Measurements from ENCODE around the gene PXDC1.
"Not testable (repeated sequence)": the region's sequence is repeated elsewhere in the genome, so short reads cannot be mapped to it uniquely, and the experiment has no call there.

PXDC1 gene

GRCh38 chr6:3782876-3783832 is 31.6 kb upstream of the PXDC1 start:
- DNase-seq: no peak

- no peak for DNase-seq
These were observed 30.0 kb upstream of the PXDC1 start for GRCh38 chr6:3781504-3781903.

GRCh38 chr6:3779574-3779849 is 28.0 kb upstream of the PXDC1 start:
- no peak for DNase-seq

GRCh38 chr6:3778701-3779573 is 27.4 kb upstream of the PXDC1 start:
- DNase-seq: no peak

GRCh38 chr6:3777730-3778461 is 26.4 kb upstream of the PXDC1 start:
- DNase-seq: no peak

GRCh38 chr6:3776881-3777507 is 25.5 kb upstream of the PXDC1 start:
- DNase-seq: no peak

GRCh38 chr6:3775847-3776246 is 24.3 kb upstream of the PXDC1 start:
- no peak for DNase-seq

- no peak for DNase-seq
These were observed 23.9 kb upstream of the PXDC1 start for GRCh38 chr6:3775386-3775785.

- DNase-seq: no peak
These were observed 22.3 kb upstream of the PXDC1 start for GRCh38 chr6:3773678-3774298.

GRCh38 chr6:3772127-3772999 is 20.9 kb upstream of the PXDC1 start:
- not testable (repeated sequence) for DNase-seq

- no peak for DNase-seq
These were observed 20.0 kb upstream of the PXDC1 start for GRCh38 chr6:3771407-3772011.

- DNase-seq: no peak
These were observed 18.7 kb upstream of the PXDC1 start for GRCh38 chr6:3770023-3770720.

- DNase-seq: no peak
These were observed 18.1 kb upstream of the PXDC1 start for GRCh38 chr6:3769610-3770009.

GRCh38 chr6:3768502-3768901 is 17.0 kb upstream of the PXDC1 start:
- DNase-seq: no peak

- not testable (repeated sequence) for DNase-seq
These were observed 16.0 kb upstream of the PXDC1 start for GRCh38 chr6:3767483-3767882.

GRCh38 chr6:3766214-3766613 is 14.7 kb upstream of the PXDC1 start:
- no peak for DNase-seq

GRCh38 chr6:3765415-3765814 is 13.9 kb upstream of the PXDC1 start:
- no peak for DNase-seq

GRCh38 chr6:3764516-3765335 is 13.2 kb upstream of the PXDC1 start:
- DNase-seq: no peak

- DNase-seq: no peak
These were observed 11.3 kb upstream of the PXDC1 start for GRCh38 chr6:3762852-3763251.
